ENCODE results near the gene SEMA3A.

SEMA3A gene

DNA sequence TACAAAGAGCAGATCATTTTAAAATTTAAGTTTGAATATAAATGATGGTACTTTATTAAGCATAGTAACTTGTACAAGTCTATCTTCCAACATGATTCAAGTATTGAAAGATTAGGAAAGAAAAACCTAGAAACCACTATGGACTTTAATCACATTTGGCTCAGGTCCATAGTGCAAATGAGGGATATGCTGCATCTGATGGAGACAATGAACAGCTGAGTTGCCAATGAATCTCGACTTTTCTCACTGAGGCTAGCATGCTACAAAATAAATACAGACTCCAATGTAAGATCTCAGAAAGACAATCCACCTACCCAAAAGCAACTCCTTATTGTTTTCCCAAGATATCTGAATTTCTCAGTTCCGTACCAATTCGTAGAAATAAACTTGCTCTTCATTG lies 89.8 kb downstream of the SEMA3A start:
- H3K27ac ChIP-seq: no peak overlapping the region
- TF ChIP-seq ZFX (IDR thresholded peaks at IDR 0.05; ENCODE audit: borderline replicate concordance): no peak
- TF ChIP-seq CTCF (IDR thresholded peaks at IDR 0.05): no peak

DNA sequence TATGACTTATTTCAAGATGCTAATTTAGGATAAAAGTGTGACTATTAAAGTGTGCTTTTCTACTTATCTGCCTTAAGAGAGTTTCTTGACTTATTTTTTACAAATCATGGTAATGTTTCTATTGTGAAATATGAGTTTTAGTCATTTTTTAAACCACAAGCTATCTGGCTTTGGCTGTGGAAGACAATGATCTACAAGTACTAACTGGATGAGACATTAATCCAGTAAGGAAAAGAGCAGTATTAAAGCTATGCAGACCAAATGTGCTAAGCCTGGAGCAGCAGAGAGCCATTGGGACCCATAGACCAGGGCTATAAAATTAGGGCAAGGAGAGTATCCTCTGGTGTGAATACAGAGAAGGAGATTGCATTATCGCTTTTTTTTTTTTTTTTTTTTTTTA lies 92.4 kb downstream of the SEMA3A start:
- no peak for TF ChIP-seq ZFX (IDR thresholded peaks at IDR 0.05; ENCODE audit: borderline replicate concordance)
- TF ChIP-seq CTCF (IDR thresholded peaks at IDR 0.05): no peak
- no peak overlapping the region for H3K27ac ChIP-seq

- no peak overlapping the region for H3K27ac ChIP-seq
- TF ChIP-seq CTCF (IDR thresholded peaks at IDR 0.05) (no peak), ZFX (IDR thresholded peaks at IDR 0.05; ENCODE audit: borderline replicate concordance) (no peak)
Measured at GRCh38 chr7:84100866-84101265, 93.7 kb downstream of the SEMA3A start.

GRCh38 chr7:84095971-84096370 lies 98.6 kb downstream of the SEMA3A start:
- no peak overlapping the region for H3K27ac ChIP-seq
- TF ChIP-seq ZFX (IDR thresholded peaks at IDR 0.05; ENCODE audit: borderline replicate concordance) (no peak), CTCF (IDR thresholded peaks at IDR 0.05) (no peak)

- H3K27ac ChIP-seq: no peak overlapping the region
- TF ChIP-seq CTCF (IDR thresholded peaks at IDR 0.05) (no peak), ZFX (IDR thresholded peaks at IDR 0.05; ENCODE audit: borderline replicate concordance) (no peak)
Measured at GRCh38 chr7:84092207-84092606, 102.4 kb downstream of the SEMA3A start.

GRCh38 chr7:84091318-84091717 lies 103.3 kb downstream of the SEMA3A start:
- no peak overlapping the region for H3K27ac ChIP-seq
- TF ChIP-seq ZFX (IDR thresholded peaks at IDR 0.05; ENCODE audit: borderline replicate concordance) (no peak), CTCF (IDR thresholded peaks at IDR 0.05) (no peak)

DNA sequence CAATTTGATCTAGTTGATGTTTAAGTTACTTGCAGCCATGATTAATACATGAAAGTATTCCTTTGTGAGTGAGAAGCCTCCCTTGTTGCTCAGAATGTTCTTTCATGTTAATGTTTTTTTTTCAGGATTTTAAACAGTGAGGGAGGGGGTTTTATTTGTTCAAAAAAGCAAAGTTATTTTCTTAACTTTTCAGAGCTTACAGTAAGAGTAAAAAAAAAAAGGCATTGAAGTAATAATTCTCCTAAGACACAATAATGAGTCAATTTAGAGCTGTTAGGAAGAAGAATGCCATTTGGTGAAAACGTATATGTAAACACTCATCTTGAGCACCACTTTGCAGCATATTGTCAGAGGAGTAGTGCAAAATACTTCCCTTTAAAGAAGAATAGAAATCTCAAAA lies 105.8 kb downstream of the SEMA3A start:
- H3K27ac ChIP-seq: no peak overlapping the region

More for the DNA sequence above, 105.8 kb downstream of the SEMA3A start:
- TF ChIP-seq CTCF (IDR thresholded peaks at IDR 0.05) (no peak), ZFX (IDR thresholded peaks at IDR 0.05; ENCODE audit: borderline replicate concordance) (no peak)

All from 22Rv1 (cell line).